HCT116 (cell line): ENCODE data around the gene PTPN18. TPM values are rescaled to one million over a fixed set of nuclear protein-coding genes. Genes with fewer than 3 reads are reported as not detected.

ENCODE experiments used
- ATAC-seq: fragments of 200-7000 bp; cut with Tn5 transposase; 2 replicates; pipeline ENCODE4 v1.9.1; 2020; ENCODE audit warnings: mild to moderate bottlenecking, moderate library complexity
- BruUV-seq: library from RNA; stranded (reverse); fragments of 400-500 nt; replicated peaks from 2 replicates; lab custom pipeline; 2021; lab: Mats Ljungman, UMichigan
- CTCF ChIA-PET: fragments of 300-600 bp; sonication (Branson Sonifier 250); formaldehyde crosslinking; loops from one replicate; lab custom pipeline; 2021; ENCODE audit warnings: antibody characterized with exemption; lab: Charles Lee
- POLR2A ChIA-PET: fragments of 300-600, 350-600 bp; sonication (Branson Sonifier 250); formaldehyde crosslinking; loops from one replicate; lab custom pipeline; 2021; ENCODE audit warnings: antibody characterized with exemption; lab: Charles Lee
- RAD21 ChIA-PET, 2 experiments: fragments of 300-600 bp; sonication (Branson Sonifier 250); formaldehyde crosslinking; loops; one replicate each; lab custom pipeline; 2023; ENCODE audit warnings: low total read pairs in 2 of 2; ENCODE audit not compliant: uncharacterized antibody in 2 of 2, unreplicated experiment in 2 of 2, low non-redundant PET in 1 of 2; lab: Charles Lee
- DNase-seq: peaks from one replicate; pipeline ENCODE4 v3.0.0-alpha.2; 2010; ENCODE audit warnings: low read depth, low spot score
- H2AFZ ChIP-seq: fragments of 200-600 bp; shearing (Covaris generic), sonication (generic); 2 replicates; pipeline ENCODE4 v1.6.1; 2017; ENCODE audit warnings: low read depth, mixed run types, mixed read lengths, antibody characterized with exemption, low read length; ENCODE audit not compliant: poor library complexity, severe bottlenecking
- H3K27ac ChIP-seq: 2 replicates; pipeline ENCODE4 v1.5.1; 2012; ENCODE audit warnings: low read depth, low read length
- H3K27me3 ChIP-seq: fragments of 200-600 bp; sonication (generic); 2 replicates; pipeline ENCODE4 v1.6.1; 2016; ENCODE audit warnings: mixed run types, low read length, mixed read lengths; ENCODE audit not compliant: insufficient read depth
- H3K36me3 ChIP-seq, 2 experiments: fragments of 200-500 bp in 1 of 2; fragments of 200-600 bp in 1 of 2; sonication (Bioruptor generic) in 1 of 2; sonication (generic) in 1 of 2; 2 replicates each; pipeline versions ENCODE4 v1.5.1 to v1.6.1; 2014 to 2016; ENCODE audit warnings: low read length in 2 of 2, inconsistent platforms in 1 of 2, mixed read lengths in 1 of 2, mixed run types in 1 of 2; ENCODE audit not compliant: insufficient read depth in 2 of 2, control insufficient read depth in 1 of 2
- H3K4me1 ChIP-seq, 2 experiments: fragments of 200-600 bp in 1 of 2; sonication (generic) in 1 of 2; 2 replicates each; pipeline versions ENCODE4 v1.5.1 to v1.6.1; 2012 to 2017; ENCODE audit warnings: low read length in 2 of 2, inconsistent platforms in 1 of 2, mild to moderate bottlenecking in 1 of 2, mixed read lengths in 1 of 2, mixed run types in 1 of 2, moderate library complexity in 1 of 2; ENCODE audit not compliant: insufficient read depth in 2 of 2, control insufficient read depth in 1 of 2
- H3K4me2 ChIP-seq: fragments of 200-600 bp; sonication (generic); 2 replicates; pipeline ENCODE4 v1.6.1; 2017; ENCODE audit warnings: mixed run types, low read length, mixed read lengths
- H3K4me3 ChIP-seq, 2 experiments: fragments of 200-600 bp in 1 of 2; sonication (generic) in 1 of 2; replicated peaks in 1 of 2; 2 replicates each; pipeline ENCODE4 v1.5.1; 2011 to 2016; ENCODE audit warnings: low read length in 2 of 2, control low read depth in 1 of 2, low read depth in 1 of 2, mild to moderate bottlenecking in 1 of 2, mixed read lengths in 1 of 2, mixed run types in 1 of 2
- H3K79me2 ChIP-seq: fragments of 200-600 bp; sonication (generic); 2 replicates; pipeline ENCODE4 v1.6.1; 2017; ENCODE audit warnings: mild to moderate bottlenecking, mixed run types, low read length, moderate library complexity, mixed read lengths; ENCODE audit not compliant: insufficient read depth
- H3K9ac ChIP-seq: fragments of 200-600 bp; sonication (generic); 2 replicates; pipeline ENCODE4 v1.6.1; 2016; ENCODE audit warnings: low read length, mixed read lengths
- H3K9me2 ChIP-seq: fragments of 200-600 bp; sonication (generic), shearing (Covaris generic); 2 replicates; pipeline ENCODE4 v1.6.1; 2017; ENCODE audit warnings: mixed run types, mild to moderate bottlenecking, moderate library complexity; ENCODE audit not compliant: insufficient read depth
- H3K9me3 ChIP-seq, 2 experiments: fragments of 200-500 bp in 1 of 2; fragments of 200-600 bp in 1 of 2; sonication (Bioruptor generic) in 1 of 2; sonication (generic) in 1 of 2; 2 replicates each; pipeline ENCODE4 v1.6.1; 2014 to 2017; ENCODE audit warnings: low read length in 2 of 2, mixed read lengths in 2 of 2, inconsistent platforms in 1 of 2, low read depth in 1 of 2, mild to moderate bottlenecking in 1 of 2, mixed run types in 1 of 2, moderate library complexity in 1 of 2; ENCODE audit not compliant: control insufficient read depth in 1 of 2, insufficient read depth in 1 of 2
- H4K20me1 ChIP-seq: fragments of 200-600 bp; sonication (generic), shearing (Covaris generic); 2 replicates; pipeline ENCODE4 v1.6.1; 2017; ENCODE audit warnings: mixed run types, mild to moderate bottlenecking, moderate library complexity; ENCODE audit not compliant: insufficient read depth
- ATF3 ChIP-seq: IDR thresholded peaks from 2 replicates; pipeline ENCODE4 v1.6.1; 2012
- CEBPB ChIP-seq: IDR thresholded peaks from 2 replicates; pipeline ENCODE4 v1.6.1; 2012; ENCODE audit warnings: low read depth
- CTCF ChIP-seq, 3 experiments: fragments of 200-600 bp in 1 of 3; sonication (generic) in 1 of 3; IDR thresholded peaks in 2 of 3; conservative IDR thresholded peaks in 1 of 3; 2 replicates each; pipeline ENCODE4 v1.5.1; 2012 to 2017; ENCODE audit warnings: low read depth in 2 of 3, low read length in 2 of 3, antibody characterized with exemption in 1 of 3, borderline replicate concordance in 1 of 3, control low read depth in 1 of 3, mild to moderate bottlenecking in 1 of 3, mixed read lengths in 1 of 3, mixed run types in 1 of 3, moderate library complexity in 1 of 3; ENCODE audit not compliant: insufficient read depth in 1 of 3
- EGR1 ChIP-seq: IDR thresholded peaks from 2 replicates; pipeline ENCODE4 v1.6.1; 2012; ENCODE audit warnings: low read depth
- ELF1 ChIP-seq: IDR thresholded peaks from 2 replicates; pipeline ENCODE4 v1.6.1; 2012; ENCODE audit warnings: low read depth, borderline replicate concordance
- EZH2 ChIP-seq: fragments of 200-600 bp; sonication (generic); IDR thresholded peaks from 2 replicates; pipeline ENCODE4 v1.6.1; 2017; ENCODE audit warnings: antibody characterized with exemption, mixed run types
- EZH2phosphoT487 ChIP-seq: fragments of 200-600 bp; IDR thresholded peaks from 2 replicates; pipeline ENCODE4 v1.6.1; 2018; ENCODE audit warnings: antibody characterized with exemption, borderline replicate concordance
- FOSL1 ChIP-seq: IDR thresholded peaks from 2 replicates; pipeline ENCODE4 v1.6.1; 2012; ENCODE audit warnings: low read depth
- JUND ChIP-seq: IDR thresholded peaks from 2 replicates; pipeline ENCODE4 v1.6.1; 2012
- POLR2A ChIP-seq: IDR thresholded peaks from 2 replicates; pipeline ENCODE4 v1.7.0; 2011; ENCODE audit warnings: borderline replicate concordance; ENCODE audit not compliant: insufficient read depth, insufficient read length; ENCODE audit errors: extremely low read depth
- RAD21 ChIP-seq: IDR thresholded peaks from 2 replicates; pipeline ENCODE4 v1.6.1; 2012; ENCODE audit warnings: low read depth, mild to moderate bottlenecking
- REST ChIP-seq: IDR thresholded peaks from 2 replicates; pipeline ENCODE4 v1.6.1; 2012; ENCODE audit warnings: low read depth
- SP1 ChIP-seq: IDR thresholded peaks from 2 replicates; pipeline ENCODE4 v1.6.1; 2012; ENCODE audit warnings: low read depth
- SRF ChIP-seq: IDR thresholded peaks from 2 replicates; pipeline ENCODE4 v1.6.1; 2012; ENCODE audit warnings: low read depth
- TCF7L2 ChIP-seq: IDR thresholded peaks from 2 replicates; pipeline ENCODE4 v1.7.0; 2011; ENCODE audit warnings: borderline replicate concordance, inconsistent platforms; ENCODE audit not compliant: insufficient read depth, insufficient read length; ENCODE audit errors: extremely low read depth
- YY1 ChIP-seq: IDR thresholded peaks from 2 replicates; pipeline ENCODE4 v1.6.1; 2011; ENCODE audit warnings: low read length, low read depth, moderate library complexity, mild to moderate bottlenecking; ENCODE audit not compliant: insufficient replicate concordance; ENCODE audit errors: extremely low read depth
- ZBTB33 ChIP-seq: IDR thresholded peaks from 2 replicates; pipeline ENCODE4 v1.6.1; 2011; ENCODE audit warnings: mild to moderate bottlenecking, low read length, moderate library complexity; ENCODE audit not compliant: insufficient replicate concordance; ENCODE audit errors: extremely low read depth
- ZFX ChIP-seq: fragments of 450-650 bp; IDR thresholded peaks from 2 replicates; pipeline ENCODE4 v1.6.1; 2017
- ZNF274 ChIP-seq: fragments of 200-500 bp; sonication (Bioruptor generic); IDR thresholded peaks from 2 replicates; pipeline ENCODE4 v1.6.1; 2014; ENCODE audit warnings: mild to moderate bottlenecking, low read depth, low read length, inconsistent platforms
- intact Hi-C: fragments of 100-400 bp; cut with micrococcal nuclease; formaldehyde crosslinking; loops from 2 replicates; pipeline ENCODE4 v1.10.0; 2022
- total RNA-seq: library from RNA; stranded (reverse); gene quantifications from one replicate; pipeline ENCODE4 v1.2.1, GENCODE V29; 2021; ENCODE audit not compliant: unreplicated experiment

Gene PTPN18
- total RNA-seq, 1 experiment from 2014 or later, result 52.4 TPM

GRCh38 chr2:130391058-130391871 is 35.4 kb downstream of the PTPN18 start:
- Histone ChIP-seq H3K4me1 (peaks cover 14 to 27% of the 10 kb centered on the region in 2 experiments), H4K20me1 (no peaks in the 10 kb centered on the region), H3K27me3 (no peaks in the 10 kb centered on the region), H3K27ac (peak overlapping the region; percentile 59), H3K9ac (peak overlapping the region; percentile 58), H3K36me3 (no peaks in the 10 kb centered on the region), H2AFZ (peak overlapping the region; percentile 97), H3K4me3 (peak overlapping the region; percentile 59 to 67), H3K9me3 (no peaks in the 10 kb centered on the region), H3K9me2 (no peaks in the 10 kb centered on the region), H3K79me2 (no peaks in the 10 kb centered on the region), H3K4me2 (peak overlapping the region; percentile 89)
- ChIA-PET POLR2A (no interaction called here), RAD21 (no interaction called here), CTCF (interaction anchor here (1.6 kb wide), 1 partner anchor 18 kb away, joined by 3 read pairs; no protein-coding TSS in a partner anchor)
- no TSS peak for BruUV-seq
- peak; percentile 90 for ATAC-seq
- intact Hi-C loops, result loop anchor here (1.0 kb wide), 1 partner anchor 35 kb away; the partner anchor contains the start of gene PTPN18
- peak; percentile 47 for DNase-seq
- TF ChIP-seq ZBTB33, result no peak
- TF ChIP-seq SRF, result no peak
- TF ChIP-seq ZNF274, result no peak
- TF ChIP-seq EGR1, result no peak
- TF ChIP-seq CEBPB, result no peak
- TF ChIP-seq REST, result no peak
- TF ChIP-seq ATF3, result no peak
- no peak for TF ChIP-seq CTCF (IDR thresholded peaks at IDR 0.05 in 2 of 3, conservative IDR thresholded peaks at IDR 0.05 in 1 of 3; ENCODE audit: borderline replicate concordance in 1 of 3, insufficient read depth in 1 of 3, low read depth in 2 of 3, low read length in 2 of 3)
- peak; percentile 16 for TF ChIP-seq YY1
- peak; percentile 70 for TF ChIP-seq POLR2A
- TF ChIP-seq ELF1, result no peak
- no peak for TF ChIP-seq JUND
- TF ChIP-seq FOSL1, result no peak
- TF ChIP-seq EZH2, result no peak
- TF ChIP-seq ZFX, result peak; percentile 42; the same call in 1 of the 2 replicates
- TF ChIP-seq RAD21, result no peak
- no peak for TF ChIP-seq SP1
- TF ChIP-seq EZH2phosphoT487, result no peak
- TF ChIP-seq TCF7L2, result peak; percentile 6
